Gastrocnemius medialis (tissue), 4 donors: ENCODE results near the gene THOP1.

Experiments used
- POLR2A ChIP-seq, 2 donors: fragments of 450-650 bp; IDR thresholded peaks; one replicate each; pipeline ENCODE4 v1.6.1; 2017; ENCODE audit warnings: antibody characterized with exemption in 2 of 2, mild to moderate bottlenecking in 2 of 2, moderate library complexity in 2 of 2
- TF ChIP-seq, protein P1 (sequence below), 5 experiments: fragments of 450-650 bp in 3 of 5; fragments of 200-600 bp in 2 of 5; sonication (generic) in 2 of 5; IDR thresholded peaks in 4 of 5; conservative IDR thresholded peaks in 1 of 5; 1 replicate in 4 of 5; 2 replicates in 1 of 5; pipeline ENCODE4 v1.5.1; 2016 to 2019; ENCODE audit warnings: antibody characterized with exemption in 5 of 5, mild to moderate bottlenecking in 3 of 5, moderate library complexity in 3 of 5

DNA sequence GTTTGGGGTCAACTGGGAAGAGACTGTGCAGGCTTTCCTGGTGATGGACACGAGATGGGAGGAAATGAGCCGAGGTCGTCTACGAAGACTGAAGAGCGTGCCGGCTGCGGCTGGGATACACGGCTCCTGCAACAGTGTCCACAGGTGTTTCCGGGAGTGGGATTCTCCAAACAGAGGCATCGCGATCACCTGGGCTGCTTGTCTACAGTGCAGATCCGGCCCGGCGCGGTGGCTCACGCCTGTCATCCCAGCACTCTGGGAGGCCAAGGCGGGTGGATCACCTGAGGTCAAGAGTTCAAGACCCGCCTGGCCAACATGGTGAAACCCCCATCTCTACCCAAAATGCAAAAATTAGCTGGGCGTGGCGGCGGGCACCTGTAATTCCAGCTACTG lies 33.9 kb upstream of the THOP1 start:
- TF ChIP-seq, protein P1, sequence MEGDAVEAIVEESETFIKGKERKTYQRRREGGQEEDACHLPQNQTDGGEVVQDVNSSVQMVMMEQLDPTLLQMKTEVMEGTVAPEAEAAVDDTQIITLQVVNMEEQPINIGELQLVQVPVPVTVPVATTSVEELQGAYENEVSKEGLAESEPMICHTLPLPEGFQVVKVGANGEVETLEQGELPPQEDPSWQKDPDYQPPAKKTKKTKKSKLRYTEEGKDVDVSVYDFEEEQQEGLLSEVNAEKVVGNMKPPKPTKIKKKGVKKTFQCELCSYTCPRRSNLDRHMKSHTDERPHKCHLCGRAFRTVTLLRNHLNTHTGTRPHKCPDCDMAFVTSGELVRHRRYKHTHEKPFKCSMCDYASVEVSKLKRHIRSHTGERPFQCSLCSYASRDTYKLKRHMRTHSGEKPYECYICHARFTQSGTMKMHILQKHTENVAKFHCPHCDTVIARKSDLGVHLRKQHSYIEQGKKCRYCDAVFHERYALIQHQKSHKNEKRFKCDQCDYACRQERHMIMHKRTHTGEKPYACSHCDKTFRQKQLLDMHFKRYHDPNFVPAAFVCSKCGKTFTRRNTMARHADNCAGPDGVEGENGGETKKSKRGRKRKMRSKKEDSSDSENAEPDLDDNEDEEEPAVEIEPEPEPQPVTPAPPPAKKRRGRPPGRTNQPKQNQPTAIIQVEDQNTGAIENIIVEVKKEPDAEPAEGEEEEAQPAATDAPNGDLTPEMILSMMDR (IDR thresholded peaks at IDR 0.05 in 4 of 5, conservative IDR thresholded peaks at IDR 0.05 in 1 of 5): no peak
- TF ChIP-seq POLR2A (IDR thresholded peaks at IDR 0.05): no peak
